SJCRH30 (cell line): ENCODE measurements around the gene TMTC2. TPM values are rescaled to one million over a fixed set of nuclear protein-coding genes. Genes with fewer than 3 reads are reported as not detected.

Experiments used
- DNase-seq, 2 experiments: peaks; one replicate each; pipeline ENCODE4 v3.0.0-alpha.2; 2015 to 2020
- H3K27ac ChIP-seq: fragments of 250-450 bp; sonication (Bioruptor Pico); 2 replicates; pipeline ENCODE4 v1.5.1; 2020; ENCODE audit warnings: mild to moderate bottlenecking, moderate library complexity
- H3K27me3 ChIP-seq: fragments of 250-450 bp; sonication (Bioruptor Pico); 2 replicates; pipeline ENCODE4 v1.5.1; 2020; ENCODE audit warnings: mild to moderate bottlenecking, moderate library complexity
- H3K36me3 ChIP-seq: fragments of 250-450 bp; sonication (Bioruptor Pico); 2 replicates; pipeline ENCODE4 v1.5.1; 2020; ENCODE audit warnings: mild to moderate bottlenecking, moderate library complexity
- H3K4me1 ChIP-seq: fragments of 250-450 bp; sonication (Bioruptor Pico); 2 replicates; pipeline ENCODE4 v1.5.1; 2020; ENCODE audit warnings: mild to moderate bottlenecking, moderate library complexity
- H3K4me3 ChIP-seq: fragments of 250-450 bp; sonication (Bioruptor Pico); 2 replicates; pipeline ENCODE4 v1.5.1; 2020; ENCODE audit warnings: mild to moderate bottlenecking, moderate library complexity
- H3K9me3 ChIP-seq: fragments of 250-450 bp; sonication (Bioruptor Pico); replicated peaks from 2 replicates; pipeline ENCODE4 v1.5.1; 2020; ENCODE audit warnings: mild to moderate bottlenecking, moderate library complexity
- total RNA-seq: library from RNA; depleted of rRNA; stranded (reverse); fragments of >200 nt; shearing (Covaris generic); gene quantifications from 2 replicates; pipeline ENCODE4 v1.2.3, GENCODE V29; 2014

TMTC2 gene
- total RNA-seq, 1 experiment from 2014 or later = 6.5 TPM

DNA sequence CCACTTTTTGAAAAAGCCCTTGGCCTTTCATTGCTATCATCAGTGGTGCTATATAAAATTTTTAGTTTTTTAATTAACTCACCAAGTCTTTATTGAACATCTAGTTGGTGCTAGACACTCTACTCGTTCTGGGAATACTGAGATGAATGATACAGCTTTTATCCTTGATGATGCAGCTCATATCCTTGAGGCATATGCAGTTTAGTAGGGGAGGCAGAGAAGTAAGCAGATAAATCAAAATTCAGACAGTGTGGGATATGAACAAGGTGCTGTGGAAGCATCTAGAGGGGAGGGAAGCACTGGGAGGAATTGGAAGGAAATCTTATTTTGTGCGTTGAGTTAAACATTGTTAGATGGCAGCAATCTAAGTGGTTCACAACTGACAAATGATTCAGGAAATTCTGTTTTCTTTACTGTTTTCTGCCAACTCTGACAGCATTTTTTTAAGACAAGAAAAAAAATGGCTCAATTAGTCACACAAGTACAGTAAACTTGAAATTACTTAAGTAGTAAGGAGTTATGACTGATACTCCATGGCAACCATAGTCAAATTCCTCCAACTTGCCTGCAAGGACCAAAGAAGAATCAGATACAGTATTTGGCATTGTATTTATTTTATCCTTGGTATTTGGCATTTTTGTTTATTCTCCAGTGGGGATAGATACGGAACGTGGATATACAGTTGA, 119.2 kb downstream of the TMTC2 start:
- DNase-seq = no peak
- no peak overlapping the region for H3K4me3 ChIP-seq

DNA sequence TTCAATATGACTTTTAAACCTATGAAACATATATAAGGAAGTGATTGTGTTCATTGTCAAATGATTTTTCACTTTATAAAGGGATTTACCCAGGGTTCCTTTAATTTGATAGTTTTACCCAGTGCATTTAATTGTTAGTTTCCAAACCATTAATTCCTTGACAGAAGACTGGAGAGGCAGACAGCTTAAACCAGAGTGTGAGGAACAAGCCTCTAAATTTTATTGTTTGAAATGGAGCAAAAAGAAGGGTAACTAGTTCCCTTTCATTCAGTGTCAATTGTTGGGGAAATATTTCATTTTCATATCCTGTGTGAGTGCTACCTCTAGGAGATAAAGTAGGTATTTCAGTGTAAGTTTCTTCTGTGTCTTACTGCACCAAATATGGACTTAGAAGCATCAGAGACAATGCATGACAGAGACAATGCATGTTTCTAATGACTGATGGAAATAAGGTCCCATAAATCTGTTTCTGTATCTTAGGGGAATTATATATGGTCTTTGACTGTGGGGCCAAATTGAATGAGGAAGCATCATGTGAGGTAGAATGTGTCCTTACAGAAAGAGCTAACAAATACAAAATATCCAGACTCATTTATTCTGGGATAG, 120.5 kb downstream of the TMTC2 start:
- no peaks in the 10 kb centered on the region for H3K4me1 ChIP-seq
- H3K9me3 ChIP-seq = no peaks in the 10 kb centered on the region
- H3K27me3 ChIP-seq = no peaks in the 10 kb centered on the region
- H3K27ac ChIP-seq = no peak overlapping the region
- H3K36me3 ChIP-seq = no peaks in the 10 kb centered on the region
- no peak for DNase-seq
- no peak overlapping the region for H3K4me3 ChIP-seq

More for the DNA sequence above, 119.2 kb downstream of the TMTC2 start:
- no peaks in the 10 kb centered on the region for H3K9me3 ChIP-seq
- no peaks in the 10 kb centered on the region for H3K27me3 ChIP-seq
- H3K27ac ChIP-seq = no peak overlapping the region
- no peaks in the 10 kb centered on the region for H3K4me1 ChIP-seq
- no peaks in the 10 kb centered on the region for H3K36me3 ChIP-seq

DNA sequence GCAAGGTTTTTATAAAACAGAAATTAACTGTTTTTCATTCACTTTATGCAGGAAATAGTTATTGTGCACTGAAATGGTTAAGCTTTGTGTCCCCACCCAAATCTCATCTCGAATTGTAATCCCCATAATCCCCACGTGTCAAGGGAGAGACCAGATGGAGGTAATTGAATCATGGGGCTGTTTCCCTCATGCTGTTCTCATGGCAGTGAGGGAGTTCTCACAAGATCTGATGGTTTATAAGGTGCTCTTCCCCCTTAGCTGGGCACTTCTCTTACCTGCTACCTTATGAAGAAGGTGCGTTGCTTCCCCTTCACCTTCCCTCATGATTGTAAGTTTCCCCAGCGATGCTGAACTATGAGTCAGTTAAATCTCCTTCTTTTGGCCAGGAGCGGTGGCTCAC, 123.9 kb downstream of the TMTC2 start:
- DNase-seq = no peak
- Histone ChIP-seq H3K27me3 (no peaks in the 10 kb centered on the region), H3K36me3 (no peaks in the 10 kb centered on the region), H3K4me1 (no peaks in the 10 kb centered on the region), H3K9me3 (no peaks in the 10 kb centered on the region), H3K27ac (no peak overlapping the region), H3K4me3 (no peak overlapping the region)

DNA sequence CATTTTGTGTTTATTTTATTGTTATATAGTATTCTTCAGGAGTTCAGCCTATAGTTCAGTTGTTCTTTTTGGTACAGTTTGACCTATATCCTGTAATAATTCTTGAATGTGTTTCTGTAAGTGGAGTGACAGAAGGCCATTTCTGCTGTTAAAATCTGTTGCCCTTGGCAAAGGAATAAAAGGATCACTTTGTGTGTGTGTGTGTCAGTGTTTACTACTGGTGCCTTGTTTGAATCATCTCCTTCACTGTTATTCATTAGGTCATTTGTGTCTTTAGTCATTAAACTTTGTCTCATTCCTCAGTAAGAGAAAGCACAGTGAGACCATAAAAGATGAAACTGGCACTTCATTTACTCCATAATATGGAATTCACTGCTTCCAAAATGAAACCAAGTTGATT, 130.7 kb downstream of the TMTC2 start:
- H3K4me3 ChIP-seq = no peak overlapping the region
- H3K4me1 ChIP-seq = no peaks in the 10 kb centered on the region
- no peak for DNase-seq
- H3K27me3 ChIP-seq = no peaks in the 10 kb centered on the region
- no peak overlapping the region for H3K27ac ChIP-seq
- no peaks in the 10 kb centered on the region for H3K36me3 ChIP-seq
- no peaks in the 10 kb centered on the region for H3K9me3 ChIP-seq

DNA sequence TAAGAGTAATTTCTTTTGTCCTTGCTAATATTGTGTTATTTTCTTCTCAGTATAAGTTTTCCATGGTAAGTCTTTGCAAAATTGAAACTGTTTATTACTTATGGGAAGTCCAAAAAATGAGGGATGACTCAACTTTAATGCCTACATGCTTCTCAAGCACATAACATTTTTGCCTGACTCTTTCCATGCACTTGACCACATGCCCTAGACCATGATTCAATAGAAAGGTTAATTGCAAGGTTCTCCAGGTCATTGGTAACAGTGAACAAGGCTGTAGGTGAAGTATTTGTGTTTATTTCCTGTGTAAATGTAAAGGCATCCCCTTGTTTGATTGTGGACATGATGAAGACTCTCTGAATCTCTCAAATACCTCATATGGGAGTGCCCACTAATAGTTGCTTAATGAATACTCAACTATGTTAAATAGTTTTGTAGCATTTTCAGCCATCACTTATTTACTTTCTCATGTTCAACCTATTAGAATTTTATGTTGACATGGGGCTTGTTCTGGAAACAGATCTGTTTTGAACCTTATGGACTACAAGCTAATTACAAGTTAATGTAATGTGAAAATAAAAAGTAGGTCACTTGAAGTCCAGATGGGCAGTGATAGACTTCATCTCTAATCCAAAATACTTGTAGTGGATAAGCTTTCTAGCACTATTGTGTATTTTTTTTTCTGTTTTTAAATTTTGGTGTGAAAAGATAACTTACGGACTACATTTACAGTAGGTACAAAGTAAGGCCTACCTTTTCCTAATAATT, 131.7 kb downstream of the TMTC2 start:
- no peaks in the 10 kb centered on the region for H3K27me3 ChIP-seq
- H3K9me3 ChIP-seq = no peaks in the 10 kb centered on the region
- no peak for DNase-seq
- no peak overlapping the region for H3K4me3 ChIP-seq
- no peak overlapping the region for H3K27ac ChIP-seq
- no peaks in the 10 kb centered on the region for H3K36me3 ChIP-seq
- H3K4me1 ChIP-seq = no peaks in the 10 kb centered on the region

DNA sequence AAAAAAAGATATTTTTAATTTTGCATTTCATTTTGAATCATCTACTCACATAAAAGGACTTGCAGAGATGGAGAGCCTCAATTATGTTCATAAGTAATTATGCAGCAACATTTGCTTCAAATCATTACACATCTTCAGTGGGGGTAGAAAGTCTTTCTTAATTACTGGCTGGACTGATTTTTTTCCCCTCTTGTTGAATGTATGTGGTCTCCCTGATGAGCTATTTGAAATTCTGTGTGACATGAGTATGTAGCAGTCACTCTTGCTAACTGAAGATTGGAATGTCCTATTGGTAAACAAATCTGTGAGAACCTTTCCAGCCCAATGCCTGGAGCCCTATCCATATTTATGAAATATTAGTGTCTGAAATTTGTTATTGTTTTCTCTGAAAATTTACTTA, 139.8 kb downstream of the TMTC2 start:
- H3K27me3 ChIP-seq = no peaks in the 10 kb centered on the region
- H3K27ac ChIP-seq = no peak overlapping the region
- DNase-seq = no peak
- no peaks in the 10 kb centered on the region for H3K36me3 ChIP-seq
- no peaks in the 10 kb centered on the region for H3K9me3 ChIP-seq
- H3K4me3 ChIP-seq = no peak overlapping the region
- H3K4me1 ChIP-seq = no peaks in the 10 kb centered on the region

DNA sequence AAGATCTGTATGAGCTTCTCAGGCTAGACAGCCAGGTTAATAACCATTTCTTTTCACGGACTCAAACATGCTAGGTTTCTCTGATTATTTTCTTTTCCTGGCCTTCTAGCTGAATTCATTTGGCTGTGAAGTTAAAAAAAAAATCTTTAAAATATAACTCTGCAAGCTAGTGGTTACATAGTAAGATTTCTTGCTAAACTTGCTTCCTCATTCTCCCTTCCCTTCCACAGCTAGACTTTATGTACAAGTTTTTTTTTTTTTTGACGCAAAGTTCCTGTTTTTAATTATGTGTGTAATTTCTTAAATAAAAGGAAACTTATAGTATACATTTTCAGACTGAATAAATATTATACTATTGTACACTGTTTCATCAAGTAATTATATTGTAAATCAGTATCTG, 145.4 kb downstream of the TMTC2 start:
- Histone ChIP-seq H3K27me3 (no peaks in the 10 kb centered on the region), H3K36me3 (no peaks in the 10 kb centered on the region), H3K9me3 (no peaks in the 10 kb centered on the region), H3K4me1 (no peaks in the 10 kb centered on the region), H3K4me3 (no peak overlapping the region), H3K27ac (no peak overlapping the region)
- DNase-seq = no peak

DNA sequence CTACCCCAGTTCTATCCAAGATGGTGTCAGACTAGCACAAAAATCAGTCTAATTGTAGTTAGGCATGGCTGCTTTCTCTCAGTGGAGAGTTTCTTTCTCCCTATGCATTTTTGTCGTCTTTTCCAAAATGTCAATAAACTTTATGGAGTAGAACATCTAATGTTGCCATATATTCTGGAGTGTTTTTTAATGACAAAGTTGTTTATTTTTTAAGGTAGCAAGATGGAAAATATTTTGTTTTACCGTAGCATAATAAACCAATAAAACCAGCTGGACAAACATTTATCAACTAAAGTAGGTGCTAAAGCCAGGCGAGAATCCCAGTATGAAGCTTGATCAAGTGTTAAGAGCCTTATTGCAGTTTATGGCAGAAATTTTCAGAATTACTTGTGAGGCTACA, 146.3 kb downstream of the TMTC2 start:
- no peak overlapping the region for H3K4me3 ChIP-seq
- no peak overlapping the region for H3K27ac ChIP-seq
- no peaks in the 10 kb centered on the region for H3K9me3 ChIP-seq
- no peaks in the 10 kb centered on the region for H3K4me1 ChIP-seq
- H3K36me3 ChIP-seq = no peaks in the 10 kb centered on the region
- H3K27me3 ChIP-seq = no peaks in the 10 kb centered on the region
- no peak for DNase-seq

DNA sequence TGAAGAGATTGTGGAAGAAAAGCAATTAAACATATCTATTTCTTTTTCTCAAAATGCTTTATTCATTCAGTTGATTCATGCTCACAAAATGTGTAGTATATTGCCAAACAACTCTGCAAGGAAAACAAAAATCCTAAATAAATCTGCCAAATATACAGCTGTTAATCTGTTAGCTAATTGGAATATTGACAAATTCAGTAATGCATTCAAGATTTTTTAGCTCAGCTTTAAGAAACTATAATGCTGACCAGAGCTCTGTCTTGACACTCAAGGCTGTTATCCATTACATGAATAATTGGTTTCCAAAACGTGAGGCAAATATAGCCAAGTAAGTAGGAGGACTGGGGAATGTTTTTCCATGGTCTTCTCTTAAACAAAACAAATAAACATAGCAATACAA, 146.8 kb downstream of the TMTC2 start:
- no peak for DNase-seq
- no peaks in the 10 kb centered on the region for H3K36me3 ChIP-seq
- no peaks in the 10 kb centered on the region for H3K4me1 ChIP-seq
- no peak overlapping the region for H3K4me3 ChIP-seq
- no peaks in the 10 kb centered on the region for H3K9me3 ChIP-seq
- H3K27me3 ChIP-seq = no peaks in the 10 kb centered on the region
- no peak overlapping the region for H3K27ac ChIP-seq

DNA sequence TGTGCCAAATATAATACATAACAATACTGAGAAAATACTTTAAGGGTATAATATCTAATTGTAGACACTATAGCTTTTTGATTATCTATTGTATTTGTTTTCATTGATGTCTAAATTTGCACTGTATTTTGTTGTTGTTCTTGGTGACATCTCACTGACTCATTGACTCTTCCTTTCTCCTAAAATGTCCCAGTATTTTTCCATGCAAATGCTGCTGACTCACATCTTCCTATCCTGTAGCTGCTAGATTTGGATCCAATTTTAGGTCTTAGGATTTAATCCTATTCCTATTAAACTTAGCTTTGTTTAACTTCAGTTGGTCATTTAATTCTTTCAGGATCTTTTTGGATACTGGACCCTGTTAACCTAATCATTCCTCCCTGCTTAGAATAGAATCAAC, 148.5 kb downstream of the TMTC2 start:
- no peaks in the 10 kb centered on the region for H3K9me3 ChIP-seq

DNA sequence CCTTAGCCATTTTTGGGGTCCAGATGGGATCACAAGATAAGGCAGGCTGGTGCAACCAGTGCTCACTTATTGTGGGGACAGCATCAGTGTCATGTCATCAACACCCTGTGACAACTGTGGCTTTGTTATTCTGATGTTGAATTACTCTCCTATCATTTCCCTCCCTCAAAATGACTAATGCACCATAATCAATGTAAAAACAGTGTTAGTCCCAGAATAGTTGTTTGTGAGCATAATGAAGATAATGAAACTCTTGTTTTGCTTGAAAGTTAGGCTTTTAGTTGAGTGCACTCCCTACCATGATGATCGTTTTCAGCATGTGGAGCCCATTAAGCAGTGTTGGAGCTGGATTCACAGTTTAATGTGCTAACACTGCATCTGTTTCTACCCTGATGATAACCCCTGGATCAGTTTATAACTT, 151.4 kb downstream of the TMTC2 start:
- DNase-seq = no peak
- Histone ChIP-seq H3K4me1 (no peaks in the 10 kb centered on the region), H3K4me3 (no peak overlapping the region), H3K36me3 (no peaks in the 10 kb centered on the region), H3K27ac (no peak overlapping the region), H3K9me3 (no peaks in the 10 kb centered on the region), H3K27me3 (no peaks in the 10 kb centered on the region)

More for the DNA sequence above, 148.5 kb downstream of the TMTC2 start:
- DNase-seq = no peak
- no peaks in the 10 kb centered on the region for H3K27me3 ChIP-seq
- H3K4me1 ChIP-seq = no peaks in the 10 kb centered on the region
- H3K36me3 ChIP-seq = no peaks in the 10 kb centered on the region
- H3K4me3 ChIP-seq = no peak overlapping the region
- no peak overlapping the region for H3K27ac ChIP-seq

DNA sequence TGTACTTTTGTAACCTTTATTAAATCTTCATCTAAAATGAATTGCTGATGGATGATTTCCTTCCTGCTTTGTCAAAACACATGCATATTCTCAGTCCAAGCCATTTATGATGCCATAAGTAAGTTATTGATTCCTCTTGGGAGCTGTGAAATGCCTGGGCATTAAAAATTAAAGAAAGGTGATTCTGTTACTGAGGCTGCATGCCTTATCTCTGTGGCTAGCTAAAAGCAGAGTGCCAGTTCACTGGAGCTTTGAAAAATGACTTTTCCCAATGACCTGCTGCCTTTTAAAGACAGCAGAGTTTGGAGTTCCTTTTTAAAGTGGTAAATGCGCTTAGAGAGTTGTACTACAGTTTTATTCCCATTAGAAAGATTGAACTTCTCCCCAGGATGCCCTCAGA, 152.1 kb downstream of the TMTC2 start:
- no peak for DNase-seq
- no peak overlapping the region for H3K4me3 ChIP-seq
- H3K9me3 ChIP-seq = no peaks in the 10 kb centered on the region
- H3K27me3 ChIP-seq = no peaks in the 10 kb centered on the region
- H3K27ac ChIP-seq = no peak overlapping the region
- H3K36me3 ChIP-seq = no peaks in the 10 kb centered on the region
- no peaks in the 10 kb centered on the region for H3K4me1 ChIP-seq

DNA sequence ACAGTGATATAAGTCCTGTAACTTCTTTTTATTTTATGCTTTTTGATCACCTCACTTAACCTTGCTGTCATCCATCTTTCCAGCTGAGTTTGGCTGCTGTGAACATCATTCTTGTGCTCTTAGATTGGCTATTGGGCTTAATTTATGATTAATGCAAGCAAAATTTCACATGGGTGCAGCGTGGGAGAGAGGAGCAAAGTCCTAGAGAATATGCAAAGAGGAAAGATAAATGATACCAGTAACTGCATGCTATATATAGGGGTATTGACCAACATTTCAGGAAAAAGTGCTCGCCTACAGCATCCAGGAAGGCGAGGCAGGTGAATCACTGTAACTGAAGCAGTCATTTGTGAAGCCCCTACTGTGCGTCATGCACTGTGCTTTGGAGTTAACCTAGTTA, 153.1 kb downstream of the TMTC2 start:
- Histone ChIP-seq H3K4me1 (no peaks in the 10 kb centered on the region), H3K9me3 (no peaks in the 10 kb centered on the region), H3K4me3 (no peak overlapping the region), H3K27ac (no peak overlapping the region), H3K27me3 (no peaks in the 10 kb centered on the region), H3K36me3 (no peaks in the 10 kb centered on the region)
- no peak for DNase-seq

DNA sequence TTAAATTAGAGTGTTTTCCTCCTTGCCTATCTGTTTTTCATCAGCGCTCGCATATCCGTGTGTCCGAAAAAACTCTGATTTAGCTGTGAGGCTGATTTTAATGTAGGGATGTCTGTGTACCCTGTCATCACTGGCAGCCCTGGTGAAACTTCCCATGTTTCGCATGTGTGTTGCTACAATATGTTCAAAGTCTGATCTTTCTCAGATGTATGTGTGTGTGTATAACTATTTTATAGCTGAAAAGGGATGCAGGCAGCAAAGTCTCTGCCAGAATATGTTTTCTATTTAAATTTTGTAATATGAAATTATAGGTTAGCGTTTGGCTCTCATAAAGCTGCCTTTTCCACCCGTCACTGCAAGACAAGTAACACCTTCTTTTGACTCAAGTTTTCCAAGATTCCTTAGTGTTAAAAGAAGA, 154.8 kb downstream of the TMTC2 start:
- H3K9me3 ChIP-seq = no peaks in the 10 kb centered on the region
- no peaks in the 10 kb centered on the region for H3K36me3 ChIP-seq
- no peak overlapping the region for H3K27ac ChIP-seq
- H3K4me1 ChIP-seq = no peaks in the 10 kb centered on the region
- no peak for DNase-seq
- H3K4me3 ChIP-seq = no peak overlapping the region
- no peaks in the 10 kb centered on the region for H3K27me3 ChIP-seq

DNA sequence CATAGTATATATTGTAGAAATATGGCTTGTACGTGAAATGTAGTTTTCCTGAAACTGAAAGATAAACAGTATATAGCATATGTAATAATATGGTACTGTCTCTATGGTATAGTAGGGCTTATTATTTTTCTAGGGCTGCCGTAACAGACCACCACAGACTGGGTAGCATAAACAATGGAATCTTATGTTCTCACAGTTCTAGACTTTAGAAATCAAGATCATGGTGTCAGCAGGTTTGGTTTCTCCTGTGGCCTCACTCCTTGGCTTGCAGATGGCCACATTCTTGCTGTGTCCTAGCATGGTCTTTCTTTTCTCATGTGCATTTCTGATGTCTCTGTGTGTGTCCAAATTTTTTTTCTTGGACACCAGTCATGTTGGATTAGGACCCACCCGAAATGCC, 155.8 kb downstream of the TMTC2 start:
- H3K36me3 ChIP-seq = no peaks in the 10 kb centered on the region
- DNase-seq = no peak
- H3K9me3 ChIP-seq = no peaks in the 10 kb centered on the region
- no peaks in the 10 kb centered on the region for H3K4me1 ChIP-seq
- no peak overlapping the region for H3K27ac ChIP-seq
- H3K4me3 ChIP-seq = no peak overlapping the region
- H3K27me3 ChIP-seq = no peaks in the 10 kb centered on the region
